EH (cell line): ENCODE results near the gene ADGRG1.
A peak's percentile ranks its signal among the peaks of the same experiment; 100 is the strongest.

Experiments
- DNase-seq: peaks from one replicate; pipeline ENCODE4 v3.0.0-alpha.2; 2015; ENCODE audit warnings: low read depth

Gene ADGRG1

DNA sequence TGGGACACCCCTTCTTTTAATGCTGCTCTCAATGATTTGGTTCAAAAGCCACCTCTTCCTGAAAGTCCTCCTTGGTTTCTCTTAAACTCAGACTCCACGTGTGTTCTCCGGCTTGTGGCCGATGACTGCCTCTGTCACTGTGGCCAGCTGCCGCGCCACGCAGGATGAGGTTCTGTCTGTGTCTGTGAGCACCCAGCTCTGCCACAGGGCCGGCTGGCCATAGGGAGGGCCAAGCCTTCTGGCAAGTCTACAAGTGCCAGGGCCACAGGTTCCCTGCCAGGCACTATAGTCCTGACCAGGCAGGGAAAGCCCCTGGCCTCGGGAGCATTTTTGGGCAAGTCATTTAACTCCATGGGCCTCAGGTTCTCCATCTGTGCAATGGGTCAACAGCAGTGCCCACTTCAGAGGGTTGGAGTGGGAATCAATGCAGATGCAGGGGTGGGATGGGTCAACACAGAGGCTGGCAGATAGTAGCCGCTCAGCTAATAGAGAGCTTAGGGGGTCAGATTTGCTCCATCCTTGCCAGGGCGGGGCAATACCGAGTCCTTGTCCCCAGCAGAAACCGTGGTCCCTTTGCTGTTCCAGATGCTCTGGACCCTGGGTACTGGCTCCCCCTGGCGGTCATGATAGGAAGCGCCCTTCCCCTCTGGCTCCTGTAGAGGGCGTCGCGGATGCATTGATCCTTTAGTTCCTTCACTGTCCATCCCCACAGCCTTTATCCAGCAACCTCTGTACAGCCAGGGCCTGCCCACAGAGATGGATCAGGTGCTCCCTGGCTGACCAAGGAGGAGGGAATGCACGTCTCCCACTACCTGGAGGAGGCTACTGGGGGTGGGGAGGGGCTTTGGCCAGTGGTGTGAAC is 20.4 kb downstream of the ADGRG1 start:
- DNase-seq, result peak; percentile 78

GRCh38 chr16:57649443-57649751 is 21.0 kb downstream of the ADGRG1 start:
- DNase-seq, result no peak

DNA sequence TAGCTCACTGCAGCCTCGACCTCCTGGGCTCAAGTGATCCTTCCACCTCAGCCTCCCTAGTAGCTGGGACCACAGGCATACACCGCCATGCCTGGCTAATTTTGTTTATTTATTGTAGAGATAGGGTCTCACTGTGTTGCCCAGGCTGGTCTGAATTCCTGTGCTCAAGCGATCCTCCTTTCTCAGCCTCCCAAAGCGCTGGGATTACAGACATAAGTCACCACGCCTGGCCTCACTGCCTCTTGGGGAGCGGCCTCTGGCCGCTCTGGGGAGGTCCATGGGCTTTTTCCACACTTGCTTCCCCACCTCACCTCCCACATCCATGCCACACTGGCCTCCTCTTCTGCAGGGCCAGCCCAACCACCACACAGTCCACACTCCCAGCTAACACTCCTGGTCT is 21.4 kb downstream of the ADGRG1 start:
- DNase-seq, result no peak

DNA sequence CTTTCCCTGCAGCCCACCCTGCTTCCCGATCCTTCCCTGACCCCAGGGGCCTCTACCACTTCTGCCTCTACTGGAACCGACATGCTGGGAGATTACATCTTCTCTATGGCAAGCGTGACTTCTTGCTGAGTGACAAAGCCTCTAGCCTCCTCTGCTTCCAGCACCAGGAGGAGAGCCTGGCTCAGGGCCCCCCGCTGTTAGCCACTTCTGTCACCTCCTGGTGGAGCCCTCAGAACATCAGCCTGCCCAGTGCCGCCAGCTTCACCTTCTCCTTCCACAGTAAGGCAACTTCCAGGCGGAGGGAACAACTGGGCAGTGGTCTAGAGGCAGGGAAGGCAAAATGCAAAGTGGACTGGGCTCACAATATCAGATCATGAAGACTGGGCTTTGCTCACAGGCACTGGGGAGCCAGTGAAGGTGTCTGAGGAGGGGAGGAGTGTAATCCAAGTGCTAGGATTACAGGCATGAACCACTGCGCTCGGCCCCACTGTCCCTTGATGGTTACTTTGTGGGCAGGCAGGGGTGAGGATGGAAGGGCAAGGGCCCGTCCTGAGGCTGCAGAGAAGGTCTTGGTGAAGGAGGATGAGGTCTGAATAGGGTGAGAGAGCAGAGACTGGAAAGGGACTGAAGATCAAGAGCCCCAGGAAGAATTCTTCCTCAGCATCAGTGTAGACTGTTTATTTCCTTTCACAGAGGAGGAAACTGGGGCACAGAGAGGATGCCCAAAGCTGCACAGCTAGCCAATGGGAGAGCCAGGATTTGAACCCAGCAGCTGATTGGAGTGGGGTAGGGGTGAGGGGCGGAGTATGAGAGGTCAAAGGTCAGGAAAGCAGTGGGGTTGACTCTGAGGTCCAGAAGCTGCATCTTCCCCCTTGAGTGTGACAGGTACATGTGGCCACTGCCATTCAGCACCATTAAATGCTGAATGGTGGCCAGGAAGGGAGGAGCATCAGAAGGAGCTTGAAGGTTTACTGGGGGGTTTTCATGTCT is 23.2 kb downstream of the ADGRG1 start:
- no peak for DNase-seq

DNA sequence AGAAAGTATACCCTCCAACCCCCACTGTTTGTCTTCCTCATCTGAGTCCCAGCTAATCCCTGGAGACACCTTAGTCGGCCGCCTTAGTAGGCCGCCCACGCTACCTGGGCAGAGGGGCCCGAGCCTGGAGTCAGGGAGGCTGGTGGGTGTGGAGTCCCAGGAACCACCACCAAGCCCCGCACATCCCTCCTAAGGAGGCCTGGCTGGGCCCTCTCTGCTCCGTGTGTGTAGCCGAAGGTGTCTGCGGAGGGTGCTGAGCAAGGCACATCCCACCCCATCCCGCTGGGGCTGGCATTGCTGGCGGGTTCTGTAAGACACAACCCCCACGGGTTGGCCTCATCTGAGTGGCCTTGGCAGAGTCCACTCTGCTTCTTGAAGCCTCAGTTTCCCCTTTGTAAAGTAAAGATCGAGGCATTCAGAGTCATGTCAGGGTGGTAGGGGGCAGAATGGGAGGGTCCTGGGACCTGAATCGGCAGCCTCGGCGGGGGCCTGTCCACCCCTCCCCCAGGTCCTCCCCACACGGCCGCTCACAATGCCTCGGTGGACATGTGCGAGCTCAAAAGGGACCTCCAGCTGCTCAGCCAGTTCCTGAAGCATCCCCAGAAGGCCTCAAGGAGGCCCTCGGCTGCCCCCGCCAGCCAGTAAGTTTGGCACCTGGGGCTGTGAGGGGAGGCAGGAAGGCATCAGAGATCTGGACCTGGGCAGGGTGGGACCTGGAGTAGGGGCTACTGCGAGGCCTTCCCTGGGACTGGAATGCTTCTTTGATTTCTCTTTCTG is 24.5 kb downstream of the ADGRG1 start:
- DNase-seq, result no peak

DNA sequence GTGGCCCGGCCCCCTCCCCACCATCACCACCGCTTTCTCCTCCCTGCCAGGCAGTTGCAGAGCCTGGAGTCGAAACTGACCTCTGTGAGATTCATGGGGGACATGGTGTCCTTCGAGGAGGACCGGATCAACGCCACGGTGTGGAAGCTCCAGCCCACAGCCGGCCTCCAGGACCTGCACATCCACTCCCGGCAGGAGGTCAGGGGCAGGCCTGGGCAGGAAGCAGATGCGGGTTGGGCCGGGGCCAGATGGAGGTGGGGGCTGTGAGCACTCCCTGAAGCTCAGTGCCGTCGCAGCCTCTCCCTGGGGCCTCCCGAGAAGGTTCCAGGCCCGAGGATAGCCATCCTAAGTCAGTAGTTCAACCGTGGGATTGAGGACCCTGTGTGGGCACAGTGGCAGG is 25.5 kb downstream of the ADGRG1 start:
- DNase-seq, result no peak

GRCh38 chr16:57656342-57656955 is 28.0 kb downstream of the ADGRG1 start:
- DNase-seq, result no peak

- DNase-seq, result no peak
Observed at GRCh38 chr16:57657228-57657627, 28.8 kb downstream of the ADGRG1 start.

DNA sequence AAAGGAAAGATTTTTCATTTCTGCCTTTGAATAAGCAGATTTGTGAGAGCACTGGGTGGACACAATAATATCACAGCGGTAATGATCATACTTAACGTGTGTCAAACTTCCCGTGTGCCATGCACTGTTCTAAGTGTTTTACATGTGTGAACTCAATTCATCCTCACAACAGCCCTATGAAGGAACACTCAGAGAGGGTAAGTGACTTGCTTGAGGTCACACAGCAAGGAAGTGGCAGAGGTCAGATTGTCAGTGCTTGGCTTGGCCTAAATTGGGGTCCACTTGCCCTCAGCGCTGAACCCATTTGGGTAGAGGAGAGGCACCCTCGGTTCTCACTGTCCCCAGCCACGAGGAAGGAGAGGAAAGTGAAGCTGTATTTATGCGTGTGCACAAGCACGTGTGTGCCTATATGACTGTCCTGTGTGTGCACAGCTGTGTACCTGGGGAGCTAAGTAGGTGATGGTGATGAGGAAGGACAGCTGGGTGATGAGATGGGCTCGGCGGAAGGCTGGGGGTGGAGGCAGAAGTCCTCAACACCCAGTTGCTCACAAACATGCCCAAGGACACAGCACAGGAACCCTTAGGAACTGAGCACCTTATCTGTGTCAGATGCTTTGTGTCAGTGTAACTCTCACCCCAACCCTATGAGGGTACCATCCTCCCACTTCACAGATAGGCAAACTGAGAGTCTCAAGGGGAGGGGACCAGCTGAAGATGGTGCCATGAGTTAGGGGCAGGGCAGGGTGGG is 29.9 kb downstream of the ADGRG1 start:
- no peak for DNase-seq

DNA sequence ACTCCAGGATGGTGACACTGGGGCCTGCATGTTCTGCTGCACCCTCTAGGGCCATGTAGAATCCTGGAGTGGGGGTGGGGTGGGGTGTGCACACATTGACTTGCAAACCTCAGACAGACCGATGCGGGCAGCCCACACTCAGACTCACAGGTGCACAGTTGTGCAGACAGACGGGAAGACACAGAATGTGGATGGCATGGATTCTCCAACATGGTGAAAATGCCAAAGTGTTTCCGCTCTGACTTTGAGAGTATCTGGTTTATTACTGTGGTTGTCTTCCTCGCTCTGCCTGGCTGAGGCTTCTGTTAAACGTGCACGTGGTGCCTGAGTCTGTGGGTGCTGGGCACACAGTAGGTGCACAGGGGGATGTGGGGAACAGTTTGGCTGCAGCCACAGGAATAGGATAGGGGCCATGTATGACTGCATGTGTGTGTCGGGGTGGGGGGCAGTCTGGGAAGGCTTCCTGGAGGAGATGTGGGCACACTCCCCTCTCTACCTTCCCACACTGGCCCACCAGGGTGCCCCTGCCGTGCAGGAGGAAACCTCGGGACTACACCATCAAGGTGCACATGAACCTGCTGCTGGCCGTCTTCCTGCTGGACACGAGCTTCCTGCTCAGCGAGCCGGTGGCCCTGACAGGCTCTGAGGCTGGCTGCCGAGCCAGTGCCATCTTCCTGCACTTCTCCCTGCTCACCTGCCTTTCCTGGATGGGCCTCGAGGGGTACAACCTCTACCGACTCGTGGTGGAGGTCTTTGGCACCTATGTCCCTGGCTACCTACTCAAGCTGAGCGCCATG is 30.6 kb downstream of the ADGRG1 start:
- no peak for DNase-seq

- DNase-seq, result no peak
Observed at GRCh38 chr16:57660715-57661463, 32.5 kb downstream of the ADGRG1 start.

- no peak for DNase-seq
Observed at GRCh38 chr16:57661510-57661909, 33.1 kb downstream of the ADGRG1 start.

- no peak for DNase-seq
Observed at GRCh38 chr16:57661936-57662906, 33.8 kb downstream of the ADGRG1 start.

GRCh38 chr16:57663436-57663835 is 35.0 kb downstream of the ADGRG1 start:
- no peak for DNase-seq

DNA sequence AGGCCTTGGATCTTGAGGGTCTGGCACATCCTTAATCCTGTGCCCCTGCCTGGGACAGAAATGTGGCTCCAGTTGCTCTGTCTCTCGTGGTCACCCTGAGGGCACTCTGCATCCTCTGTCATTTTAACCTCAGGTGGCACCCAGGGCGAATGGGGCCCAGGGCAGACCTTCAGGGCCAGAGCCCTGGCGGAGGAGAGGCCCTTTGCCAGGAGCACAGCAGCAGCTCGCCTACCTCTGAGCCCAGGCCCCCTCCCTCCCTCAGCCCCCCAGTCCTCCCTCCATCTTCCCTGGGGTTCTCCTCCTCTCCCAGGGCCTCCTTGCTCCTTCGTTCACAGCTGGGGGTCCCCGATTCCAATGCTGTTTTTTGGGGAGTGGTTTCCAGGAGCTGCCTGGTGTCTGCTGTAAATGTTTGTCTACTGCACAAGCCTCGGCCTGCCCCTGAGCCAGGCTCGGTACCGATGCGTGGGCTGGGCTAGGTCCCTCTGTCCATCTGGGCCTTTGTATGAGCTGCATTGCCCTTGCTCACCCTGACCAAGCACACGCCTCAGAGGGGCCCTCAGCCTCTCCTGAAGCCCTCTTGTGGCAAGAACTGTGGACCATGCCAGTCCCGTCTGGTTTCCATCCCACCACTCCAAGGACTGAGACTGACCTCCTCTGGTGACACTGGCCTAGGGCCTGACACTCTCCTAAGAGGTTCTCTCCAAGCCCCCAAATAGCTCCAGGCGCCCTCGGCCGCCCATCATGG is 35.7 kb downstream of the ADGRG1 start:
- peak; percentile 20 for DNase-seq

DNA sequence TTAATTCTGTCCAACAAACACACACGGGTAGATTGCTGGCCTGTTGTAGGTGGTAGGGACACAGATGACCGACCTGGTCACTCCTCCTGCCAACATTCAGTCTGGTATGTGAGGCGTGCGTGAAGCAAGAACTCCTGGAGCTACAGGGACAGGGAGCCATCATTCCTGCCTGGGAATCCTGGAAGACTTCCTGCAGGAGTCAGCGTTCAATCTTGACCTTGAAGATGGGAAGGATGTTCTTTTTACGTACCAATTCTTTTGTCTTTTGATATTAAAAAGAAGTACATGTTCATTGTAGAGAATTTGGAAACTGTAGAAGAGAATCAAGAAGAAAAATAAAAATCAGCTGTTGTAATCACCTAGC is 36.2 kb downstream of the ADGRG1 start:
- no peak for DNase-seq

DNA sequence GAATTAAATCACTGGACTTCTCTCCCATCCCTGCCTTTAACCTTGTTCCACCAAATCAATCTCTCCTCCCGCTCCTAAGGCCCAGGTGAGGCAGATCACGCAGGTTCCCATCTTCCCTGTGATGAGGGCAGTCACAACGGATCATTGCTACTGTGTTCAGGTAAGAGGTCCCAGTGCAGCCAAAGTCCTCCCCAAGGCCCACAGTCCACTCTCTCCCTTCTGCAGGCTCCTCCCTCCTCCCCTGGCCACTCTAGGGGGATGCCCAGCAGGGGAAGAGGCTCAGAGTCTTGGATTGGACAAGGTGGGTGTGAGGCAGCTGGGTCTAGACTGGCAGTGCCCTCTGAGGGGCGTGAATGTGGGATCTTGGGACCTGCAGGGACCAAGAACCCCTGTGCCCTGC is 37.1 kb downstream of the ADGRG1 start:
- DNase-seq, result no peak
